GM23338 (cell line): ENCODE data around the gene CLPTM1L. TPM values are rescaled to one million over a fixed set of nuclear protein-coding genes. Genes with fewer than 3 reads are reported as not detected.

Experiments
- ATAC-seq: fragments of 200-7000 bp; cut with Tn5 transposase; 3 replicates; pipeline ENCODE4 v1.9.1; 2020
- DNase-seq: peaks from one replicate; pipeline ENCODE4 v3.0.0-alpha.2; 2015; ENCODE audit warnings: low spot score
- H2AFZ ChIP-seq: fragments of 200-600 bp; sonication (generic); 2 replicates; pipeline ENCODE4 v1.8.0; 2016; ENCODE audit warnings: antibody characterized with exemption, mild to moderate bottlenecking, moderate library complexity
- H3F3A ChIP-seq: fragments of 200-600 bp; sonication (generic); replicated peaks from 2 replicates; pipeline ENCODE4 v1.8.0; 2017; ENCODE audit warnings: antibody characterized with exemption, mixed run types, low read depth
- H3K27ac ChIP-seq: fragments of 200-600 bp; sonication (generic); 2 replicates; pipeline ENCODE4 v1.6.1; 2016; ENCODE audit warnings: low read depth
- H3K27me3 ChIP-seq: fragments of 200-600 bp; sonication (generic); 2 replicates; pipeline ENCODE4 v1.8.0; 2016; ENCODE audit warnings: mild to moderate bottlenecking, mixed run types, moderate library complexity; ENCODE audit not compliant: insufficient read depth
- H3K36me3 ChIP-seq: fragments of 200-600 bp; sonication (generic); 2 replicates; pipeline ENCODE4 v1.8.0; 2016; ENCODE audit warnings: mild to moderate bottlenecking; ENCODE audit not compliant: insufficient read depth
- H3K4me1 ChIP-seq: fragments of 200-600 bp; sonication (generic); 2 replicates; pipeline ENCODE4 v1.8.0; 2016; ENCODE audit warnings: mild to moderate bottlenecking, moderate library complexity; ENCODE audit not compliant: insufficient read depth
- H3K4me2 ChIP-seq: fragments of 200-600 bp; sonication (generic); 2 replicates; pipeline ENCODE4 v1.7.1; 2017; ENCODE audit warnings: mixed run types
- H3K4me3 ChIP-seq: fragments of 200-600 bp; sonication (generic); 2 replicates; pipeline ENCODE4 v1.6.1; 2016; ENCODE audit warnings: mixed run types
- H3K79me2 ChIP-seq: fragments of 200-600 bp; sonication (generic); replicated peaks from 2 replicates; pipeline ENCODE4 v1.8.0; 2017; ENCODE audit warnings: mild to moderate bottlenecking; ENCODE audit not compliant: insufficient read depth
- H3K9me2 ChIP-seq: fragments of 200-600 bp; sonication (generic); 2 replicates; pipeline ENCODE4 v1.8.0; 2017; ENCODE audit not compliant: insufficient read depth
- H4K20me1 ChIP-seq: fragments of 200-600 bp; sonication (generic); replicated peaks from 2 replicates; pipeline ENCODE4 v1.8.0; 2017; ENCODE audit warnings: mild to moderate bottlenecking; ENCODE audit not compliant: insufficient read depth
- H3K27ac Mint-ChIP-seq: 2 replicates; pipeline ENCODE4 v1.8.0; 2020; ENCODE audit warnings: inconsistent platforms, mild to moderate bottlenecking, moderate library complexity, mixed read lengths
- H3K27me3 Mint-ChIP-seq: 3 replicates; pipeline ENCODE4 v1.8.0; 2022; ENCODE audit warnings: low read depth, mild to moderate bottlenecking, moderate library complexity, mixed read lengths, inconsistent platforms; ENCODE audit not compliant: insufficient read depth, poor library complexity
- H3K36me3 Mint-ChIP-seq: 3 replicates; pipeline ENCODE4 v1.8.0; 2021; ENCODE audit warnings: low read depth, mild to moderate bottlenecking, inconsistent platforms, moderate library complexity, mixed read lengths
- H3K4me1 Mint-ChIP-seq: 3 replicates; pipeline ENCODE4 v1.8.0; 2020; ENCODE audit warnings: mild to moderate bottlenecking, inconsistent platforms, mixed read lengths
- H3K4me3 Mint-ChIP-seq: 3 replicates; pipeline ENCODE4 v1.8.0; 2021; ENCODE audit warnings: moderate library complexity, mild to moderate bottlenecking, inconsistent platforms, mixed read lengths
- H3K9me3 Mint-ChIP-seq: 3 replicates; pipeline ENCODE4 v1.8.0; 2020; ENCODE audit warnings: moderate library complexity, mild to moderate bottlenecking, inconsistent platforms, mixed read lengths
- CREB1 ChIP-seq: fragments of 250-450 bp; sonication (Bioruptor Pico); IDR thresholded peaks from 2 replicates; pipeline ENCODE4 v1.5.0; 2020; ENCODE audit warnings: low read depth, mild to moderate bottlenecking, moderate library complexity
- EZH2 ChIP-seq: fragments of 200-600 bp; sonication (generic); IDR thresholded peaks from one replicate; pipeline ENCODE4 v1.8.0; 2017; ENCODE audit warnings: antibody characterized with exemption, mild to moderate bottlenecking, low read depth; ENCODE audit not compliant: unreplicated experiment
- JUNB ChIP-seq: IDR thresholded peaks from one replicate; pipeline ENCODE4 v1.6.1; 2016; ENCODE audit warnings: antibody characterized with exemption; ENCODE audit not compliant: unreplicated experiment
- NANOG ChIP-seq: IDR thresholded peaks from 2 replicates; pipeline ENCODE4 v1.6.1; 2016; ENCODE audit warnings: antibody characterized with exemption, borderline replicate concordance
- POLR2AphosphoS5 ChIP-seq: IDR thresholded peaks from 2 replicates; pipeline ENCODE4 v1.6.1; 2016; ENCODE audit warnings: antibody characterized with exemption, low read depth
- STAT1 ChIP-seq: IDR thresholded peaks from one replicate; pipeline ENCODE4 v1.6.1; 2016; ENCODE audit warnings: antibody characterized with exemption; ENCODE audit not compliant: unreplicated experiment
- ZNF114 ChIP-seq: fragments of 250-450 bp; sonication (Bioruptor Pico); IDR thresholded peaks from 2 replicates; pipeline ENCODE4 v1.5.0; 2020; ENCODE audit warnings: mild to moderate bottlenecking, moderate library complexity
- ZNF331 ChIP-seq: fragments of 250-450 bp; sonication (Bioruptor Pico); IDR thresholded peaks from 2 replicates; pipeline ENCODE4 v1.5.0; 2020; ENCODE audit warnings: low read depth, mild to moderate bottlenecking, moderate library complexity
- polyA plus RNA-seq: library from polyadenylated mRNA; unstranded; fragments of >200 nt; fragmentation: Nextera tagmentation; extraction: Ambion mirVana; gene quantifications from 2 replicates; pipeline ENCODE4 v1.2.1, GENCODE V29; 2016
- total RNA-seq: library from RNA; depleted of rRNA; stranded (reverse); fragments of >200 nt; shearing (Covaris generic); gene quantifications from 2 replicates; pipeline ENCODE4 v1.2.3, GENCODE V29; 2014
- TF ChIP-seq, protein P1 (sequence below): IDR thresholded peaks from one replicate; pipeline ENCODE4 v1.6.1; 2018; ENCODE audit warnings: antibody characterized with exemption; ENCODE audit not compliant: unreplicated experiment
- TF ChIP-seq, protein P2 (sequence below): fragments of 250-450 bp; sonication (Bioruptor Pico); IDR thresholded peaks from 2 replicates; pipeline ENCODE4 v1.5.0; 2020; ENCODE audit warnings: mild to moderate bottlenecking, moderate library complexity

The CLPTM1L gene
- total and polyA plus RNA-seq, 2 experiments from 2014 or later = 39.9 to 110 TPM

DNA sequence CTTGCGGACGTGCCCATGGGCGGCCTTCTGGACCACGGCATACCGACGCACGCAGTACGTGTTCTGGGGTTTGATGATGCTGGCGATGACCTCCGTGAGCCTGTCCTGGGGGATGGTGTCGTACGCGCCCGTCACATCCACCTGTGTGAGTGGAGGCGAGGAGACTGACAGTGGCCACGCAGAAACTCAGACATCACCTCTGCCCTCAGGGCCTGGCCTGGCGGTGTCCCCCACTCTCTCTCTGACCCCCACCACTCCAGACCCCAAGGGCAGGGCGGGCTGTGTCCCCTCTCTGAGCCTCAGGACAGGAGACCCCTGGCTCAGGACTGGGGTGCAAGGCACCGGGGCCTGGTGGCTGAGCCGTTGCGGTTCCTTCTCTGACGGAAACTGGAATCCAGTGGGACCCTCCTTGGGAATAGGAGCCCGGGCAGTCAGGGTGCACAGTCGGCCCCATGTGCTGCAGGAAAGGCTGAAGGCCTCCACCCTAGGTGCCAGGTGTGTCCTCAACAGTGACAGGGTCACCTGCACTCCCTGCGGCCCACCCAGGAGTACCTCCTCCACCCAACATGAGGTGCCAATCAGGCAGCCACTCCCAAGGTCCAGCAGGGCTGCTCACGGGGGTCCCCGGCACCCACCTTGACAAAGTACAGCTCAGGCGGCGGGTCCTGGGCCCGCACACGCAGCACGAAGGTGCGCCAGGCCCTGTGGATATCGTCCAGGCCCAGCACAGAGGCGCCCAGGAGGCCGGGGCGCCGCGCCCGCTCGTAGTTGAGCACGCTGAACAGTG is 66.0 kb downstream of the CLPTM1L start:
- 0 out of 2 replicates have a peak, but pooled peaks cover 5% of the 10 kb centered on the region for H3K36me3 ChIP-seq
- H3K4me1 ChIP-seq = no peaks in the 10 kb centered on the region
- no peak overlapping the region for H2AFZ ChIP-seq
- Mint-ChIP-seq H3K36me3 (peaks cover 24% of the 10 kb centered on the region), H3K27ac (no peak overlapping the region), H3K4me1 (no peaks in the 10 kb centered on the region), H3K9me3 (no peaks in the 10 kb centered on the region; the same call in 2 of the 3 replicates), H3K4me3 (no peak overlapping the region), H3K27me3 (peaks cover 8% of the 10 kb centered on the region)
- no peaks in the 10 kb centered on the region for H4K20me1 ChIP-seq
- ATAC-seq = no peak
- no peaks in the 10 kb centered on the region for H3K27me3 ChIP-seq
- H3F3A ChIP-seq = no peaks in the 10 kb centered on the region
- TF ChIP-seq POLR2AphosphoS5 (no peak), EZH2 (no peak), STAT1 (no peak), NANOG (no peak), ZNF114 (CRISPR knock-in tag) (no peak)
- TF ChIP-seq, protein P1, sequence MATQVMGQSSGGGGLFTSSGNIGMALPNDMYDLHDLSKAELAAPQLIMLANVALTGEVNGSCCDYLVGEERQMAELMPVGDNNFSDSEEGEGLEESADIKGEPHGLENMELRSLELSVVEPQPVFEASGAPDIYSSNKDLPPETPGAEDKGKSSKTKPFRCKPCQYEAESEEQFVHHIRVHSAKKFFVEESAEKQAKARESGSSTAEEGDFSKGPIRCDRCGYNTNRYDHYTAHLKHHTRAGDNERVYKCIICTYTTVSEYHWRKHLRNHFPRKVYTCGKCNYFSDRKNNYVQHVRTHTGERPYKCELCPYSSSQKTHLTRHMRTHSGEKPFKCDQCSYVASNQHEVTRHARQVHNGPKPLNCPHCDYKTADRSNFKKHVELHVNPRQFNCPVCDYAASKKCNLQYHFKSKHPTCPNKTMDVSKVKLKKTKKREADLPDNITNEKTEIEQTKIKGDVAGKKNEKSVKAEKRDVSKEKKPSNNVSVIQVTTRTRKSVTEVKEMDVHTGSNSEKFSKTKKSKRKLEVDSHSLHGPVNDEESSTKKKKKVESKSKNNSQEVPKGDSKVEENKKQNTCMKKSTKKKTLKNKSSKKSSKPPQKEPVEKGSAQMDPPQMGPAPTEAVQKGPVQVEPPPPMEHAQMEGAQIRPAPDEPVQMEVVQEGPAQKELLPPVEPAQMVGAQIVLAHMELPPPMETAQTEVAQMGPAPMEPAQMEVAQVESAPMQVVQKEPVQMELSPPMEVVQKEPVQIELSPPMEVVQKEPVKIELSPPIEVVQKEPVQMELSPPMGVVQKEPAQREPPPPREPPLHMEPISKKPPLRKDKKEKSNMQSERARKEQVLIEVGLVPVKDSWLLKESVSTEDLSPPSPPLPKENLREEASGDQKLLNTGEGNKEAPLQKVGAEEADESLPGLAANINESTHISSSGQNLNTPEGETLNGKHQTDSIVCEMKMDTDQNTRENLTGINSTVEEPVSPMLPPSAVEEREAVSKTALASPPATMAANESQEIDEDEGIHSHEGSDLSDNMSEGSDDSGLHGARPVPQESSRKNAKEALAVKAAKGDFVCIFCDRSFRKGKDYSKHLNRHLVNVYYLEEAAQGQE = no peak
- H3K27ac ChIP-seq = no peak overlapping the region
- H3K79me2 ChIP-seq = peaks cover 25% of the 10 kb centered on the region
- H3K9me2 ChIP-seq = no peaks in the 10 kb centered on the region
- H3K4me3 ChIP-seq = no peak overlapping the region
- H3K4me2 ChIP-seq = no peak overlapping the region
- DNase-seq = no peak

DNA sequence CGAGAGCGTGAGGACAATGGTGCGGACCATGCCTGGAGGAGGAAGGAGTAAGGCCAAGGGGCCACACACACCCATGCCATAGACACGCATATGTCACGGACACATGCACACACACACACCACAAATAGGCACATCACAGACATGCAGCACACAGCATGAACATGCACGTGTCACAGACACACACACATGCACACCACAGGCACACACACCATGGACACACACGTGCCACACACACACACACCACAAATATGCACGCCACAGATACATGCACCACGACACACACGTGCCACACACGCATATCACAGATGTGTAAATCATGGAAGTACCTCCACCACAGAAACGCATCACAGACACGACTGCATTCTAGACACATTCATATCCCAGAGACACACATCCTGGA is 66.7 kb downstream of the CLPTM1L start:
- no peak overlapping the region for H3K27ac Mint-ChIP-seq
- no peak for DNase-seq
- H3K36me3 Mint-ChIP-seq = peaks cover 27% of the 10 kb centered on the region
- Histone ChIP-seq H3K4me1 (no peaks in the 10 kb centered on the region), H3K27ac (no peak overlapping the region), H3K79me2 (peaks cover 27% of the 10 kb centered on the region), H3F3A (no peaks in the 10 kb centered on the region), H3K36me3 (0 out of 2 replicates have a peak, but pooled peaks cover 5% of the 10 kb centered on the region), H4K20me1 (no peaks in the 10 kb centered on the region), H3K9me2 (no peaks in the 10 kb centered on the region), H3K27me3 (no peaks in the 10 kb centered on the region), H2AFZ (no peak overlapping the region), H3K4me3 (no peak overlapping the region), H3K4me2 (no peak overlapping the region)
- no peaks in the 10 kb centered on the region; the same call in 2 of the 3 replicates for H3K9me3 Mint-ChIP-seq
- peaks cover 5% of the 10 kb centered on the region for H3K27me3 Mint-ChIP-seq
- no peak for ATAC-seq
- no peaks in the 10 kb centered on the region for H3K4me1 Mint-ChIP-seq
- H3K4me3 Mint-ChIP-seq = no peak overlapping the region
- TF ChIP-seq, protein P2, sequence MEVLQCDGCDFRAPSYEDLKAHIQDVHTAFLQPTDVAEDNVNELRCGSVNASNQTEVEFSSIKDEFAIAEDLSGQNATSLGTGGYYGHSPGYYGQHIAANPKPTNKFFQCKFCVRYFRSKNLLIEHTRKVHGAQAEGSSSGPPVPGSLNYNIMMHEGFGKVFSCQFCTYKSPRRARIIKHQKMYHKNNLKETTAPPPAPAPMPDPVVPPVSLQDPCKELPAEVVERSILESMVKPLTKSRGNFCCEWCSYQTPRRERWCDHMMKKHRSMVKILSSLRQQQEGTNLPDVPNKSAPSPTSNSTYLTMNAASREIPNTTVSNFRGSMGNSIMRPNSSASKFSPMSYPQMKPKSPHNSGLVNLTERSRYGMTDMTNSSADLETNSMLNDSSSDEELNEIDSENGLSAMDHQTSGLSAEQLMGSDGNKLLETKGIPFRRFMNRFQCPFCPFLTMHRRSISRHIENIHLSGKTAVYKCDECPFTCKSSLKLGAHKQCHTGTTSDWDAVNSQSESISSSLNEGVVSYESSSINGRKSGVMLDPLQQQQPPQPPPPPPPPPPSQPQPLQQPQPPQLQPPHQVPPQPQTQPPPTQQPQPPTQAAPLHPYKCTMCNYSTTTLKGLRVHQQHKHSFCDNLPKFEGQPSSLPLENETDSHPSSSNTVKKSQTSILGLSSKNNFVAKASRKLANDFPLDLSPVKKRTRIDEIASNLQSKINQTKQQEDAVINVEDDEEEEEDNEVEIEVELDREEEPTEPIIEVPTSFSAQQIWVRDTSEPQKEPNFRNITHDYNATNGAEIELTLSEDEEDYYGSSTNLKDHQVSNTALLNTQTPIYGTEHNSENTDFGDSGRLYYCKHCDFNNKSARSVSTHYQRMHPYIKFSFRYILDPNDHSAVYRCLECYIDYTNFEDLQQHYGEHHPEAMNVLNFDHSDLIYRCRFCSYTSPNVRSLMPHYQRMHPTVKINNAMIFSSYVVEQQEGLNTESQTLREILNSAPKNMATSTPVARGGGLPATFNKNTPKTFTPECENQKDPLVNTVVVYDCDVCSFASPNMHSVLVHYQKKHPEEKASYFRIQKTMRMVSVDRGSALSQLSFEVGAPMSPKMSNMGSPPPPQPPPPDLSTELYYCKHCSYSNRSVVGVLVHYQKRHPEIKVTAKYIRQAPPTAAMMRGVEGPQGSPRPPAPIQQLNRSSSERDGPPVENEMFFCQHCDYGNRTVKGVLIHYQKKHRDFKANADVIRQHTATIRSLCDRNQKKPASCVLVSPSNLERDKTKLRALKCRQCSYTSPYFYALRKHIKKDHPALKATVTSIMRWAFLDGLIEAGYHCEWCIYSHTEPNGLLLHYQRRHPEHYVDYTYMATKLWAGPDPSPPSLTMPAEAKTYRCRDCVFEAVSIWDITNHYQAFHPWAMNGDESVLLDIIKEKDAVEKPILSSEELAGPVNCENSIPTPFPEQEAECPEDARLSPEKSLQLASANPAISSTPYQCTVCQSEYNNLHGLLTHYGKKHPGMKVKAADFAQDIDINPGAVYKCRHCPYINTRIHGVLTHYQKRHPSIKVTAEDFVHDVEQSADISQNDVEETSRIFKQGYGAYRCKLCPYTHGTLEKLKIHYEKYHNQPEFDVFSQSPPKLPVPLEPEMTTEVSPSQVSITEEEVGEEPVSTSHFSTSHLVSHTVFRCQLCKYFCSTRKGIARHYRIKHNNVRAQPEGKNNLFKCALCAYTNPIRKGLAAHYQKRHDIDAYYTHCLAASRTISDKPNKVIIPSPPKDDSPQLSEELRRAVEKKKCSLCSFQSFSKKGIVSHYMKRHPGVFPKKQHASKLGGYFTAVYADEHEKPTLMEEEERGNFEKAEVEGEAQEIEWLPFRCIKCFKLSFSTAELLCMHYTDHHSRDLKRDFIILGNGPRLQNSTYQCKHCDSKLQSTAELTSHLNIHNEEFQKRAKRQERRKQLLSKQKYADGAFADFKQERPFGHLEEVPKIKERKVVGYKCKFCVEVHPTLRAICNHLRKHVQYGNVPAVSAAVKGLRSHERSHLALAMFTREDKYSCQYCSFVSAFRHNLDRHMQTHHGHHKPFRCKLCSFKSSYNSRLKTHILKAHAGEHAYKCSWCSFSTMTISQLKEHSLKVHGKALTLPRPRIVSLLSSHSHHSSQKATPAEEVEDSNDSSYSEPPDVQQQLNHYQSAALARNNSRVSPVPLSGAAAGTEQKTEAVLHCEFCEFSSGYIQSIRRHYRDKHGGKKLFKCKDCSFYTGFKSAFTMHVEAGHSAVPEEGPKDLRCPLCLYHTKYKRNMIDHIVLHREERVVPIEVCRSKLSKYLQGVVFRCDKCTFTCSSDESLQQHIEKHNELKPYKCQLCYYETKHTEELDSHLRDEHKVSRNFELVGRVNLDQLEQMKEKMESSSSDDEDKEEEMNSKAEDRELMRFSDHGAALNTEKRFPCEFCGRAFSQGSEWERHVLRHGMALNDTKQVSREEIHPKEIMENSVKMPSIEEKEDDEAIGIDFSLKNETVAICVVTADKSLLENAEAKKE (CRISPR knock-in tag) = no peak
- TF ChIP-seq CREB1 (CRISPR knock-in tag) = no peak
- no peak for TF ChIP-seq JUNB
- no peak for TF ChIP-seq ZNF331 (CRISPR knock-in tag)
- TF ChIP-seq NANOG = no peak
- TF ChIP-seq STAT1 = no peak
- TF ChIP-seq ZNF114 (CRISPR knock-in tag) = no peak
- TF ChIP-seq EZH2 = no peak
